ENCODE data around the gene UBE2H. TPM values are rescaled to one million over a fixed set of nuclear protein-coding genes. Genes with fewer than 3 reads are reported as not detected.

UBE2H gene
- total and polyA plus RNA-seq, 2 donors: 23.2 to 31.8 TPM

DNA sequence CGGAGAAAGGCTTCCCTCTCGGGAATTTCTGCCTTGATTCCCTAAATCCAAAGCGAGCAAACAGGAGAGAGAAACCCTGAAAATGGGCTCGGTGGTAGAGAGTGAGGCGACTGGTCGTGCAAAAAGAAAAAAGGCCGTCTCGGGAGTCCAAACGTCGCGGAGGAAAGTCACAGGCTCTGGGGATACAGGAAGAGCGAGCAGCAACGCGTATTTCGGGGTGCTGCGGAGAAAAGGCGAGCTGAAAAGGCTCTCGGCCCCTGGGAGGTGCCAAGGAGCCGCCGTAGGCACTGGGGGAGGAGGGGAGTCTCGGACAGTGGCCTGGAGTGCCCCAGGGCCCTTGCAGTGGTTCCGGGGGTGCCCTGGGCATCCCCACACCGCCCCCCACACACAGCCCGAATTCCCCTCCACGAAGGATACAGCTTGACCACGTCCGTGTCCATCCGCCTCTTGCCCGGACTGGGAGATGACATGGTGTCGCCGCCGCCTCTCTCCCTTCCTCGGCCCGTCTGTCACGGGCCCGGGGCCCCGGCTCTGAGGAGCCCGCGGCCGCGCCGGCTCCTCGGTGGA lies 591 bp downstream of the UBE2H start:
- H3K36me3 ChIP-seq (ENCODE audit: control insufficient read depth in 2 of 2, insufficient read depth in 2 of 2, low read length in 1 of 2): no peaks in the 10 kb centered on the region
- peaks cover 16 to 38% of the 10 kb centered on the region in 2 donors for H3K4me1 ChIP-seq (ENCODE audit: control insufficient read depth in 2 of 2, insufficient read depth in 2 of 2, low read length in 2 of 2)
- peak overlapping the region; percentile 84 to 95 for H3K27ac ChIP-seq (ENCODE audit: low read depth in 1 of 2, low read length in 1 of 2)
- no peaks in the 10 kb centered on the region for H3K27me3 ChIP-seq (ENCODE audit: control insufficient read depth in 2 of 2, insufficient read depth in 1 of 2, low read length in 1 of 2)
- DNase-seq (ENCODE audit: low read depth in 6 of 9, low spot score in 9 of 9): peak in 4 of 9 donors; percentile 15 to 32 (median 28)
- under 1% methylated on average over 43 of the region's 43 CpGs for WGBS
- no peaks in the 10 kb centered on the region for H3K9me3 ChIP-seq (ENCODE audit: control insufficient read depth in 2 of 2, insufficient read depth in 1 of 2, low read length in 1 of 2)
- H3K4me3 ChIP-seq (ENCODE audit: low read length in 2 of 2): peak overlapping the region; percentile 92 to 97

DNA sequence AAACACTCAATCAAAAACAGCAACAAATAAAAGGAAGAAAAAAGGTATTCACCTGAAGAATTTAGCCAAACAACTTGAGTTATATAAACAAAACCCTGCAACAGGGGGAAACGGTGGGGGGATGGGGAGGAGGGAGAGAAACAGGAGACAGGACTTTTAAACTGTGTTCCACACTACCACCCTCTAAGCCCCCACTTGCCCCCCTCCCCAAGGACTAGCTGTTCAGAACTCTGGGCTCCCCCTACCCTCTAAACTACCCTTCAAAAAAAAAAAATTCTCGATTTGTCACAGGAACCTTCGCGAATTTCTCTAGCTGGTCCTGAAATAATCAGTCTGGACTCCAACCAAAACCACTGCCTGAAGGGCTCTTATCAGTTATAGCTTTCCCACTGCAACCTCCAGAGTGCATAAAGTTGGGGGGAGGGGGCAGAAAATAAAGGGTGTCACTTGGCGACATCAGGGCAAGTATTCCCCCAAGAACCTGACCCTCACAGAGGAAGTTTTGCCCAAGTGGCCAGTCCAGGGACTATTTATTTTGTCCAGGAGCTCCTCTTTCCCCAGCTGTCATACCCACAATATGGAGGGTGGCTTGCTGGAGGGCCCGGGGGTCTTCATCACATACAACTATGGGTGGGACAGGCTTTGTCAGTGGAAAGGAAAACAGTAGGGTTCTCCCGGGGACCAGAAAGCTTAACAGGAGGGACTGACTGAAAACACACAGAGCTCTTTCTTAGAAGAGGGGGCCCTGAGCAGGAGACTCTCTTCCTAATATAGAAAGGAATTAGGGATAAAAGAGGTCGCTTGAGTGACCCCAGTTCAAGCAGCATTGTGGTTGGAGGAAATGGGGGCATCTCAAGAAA lies 1.3 kb downstream of the UBE2H start:
- WGBS: 3% methylated on average over 8 of the region's 8 CpGs
- Histone ChIP-seq H3K9me3 (ENCODE audit: control insufficient read depth in 2 of 2, insufficient read depth in 1 of 2, low read length in 1 of 2) (no peaks in the 10 kb centered on the region), H3K27ac (ENCODE audit: low read depth in 1 of 2, low read length in 1 of 2) (peak overlapping the region; percentile 84 to 95), H3K4me1 (ENCODE audit: control insufficient read depth in 2 of 2, insufficient read depth in 2 of 2, low read length in 2 of 2) (peaks cover 16 to 38% of the 10 kb centered on the region in 2 donors), H3K36me3 (ENCODE audit: control insufficient read depth in 2 of 2, insufficient read depth in 2 of 2, low read length in 1 of 2) (peaks cover 0 to 2% of the 10 kb centered on the region in 2 donors), H3K4me3 (ENCODE audit: low read length in 2 of 2) (peak overlapping the region; percentile 92 to 97), H3K27me3 (ENCODE audit: control insufficient read depth in 2 of 2, insufficient read depth in 1 of 2, low read length in 1 of 2) (no peaks in the 10 kb centered on the region)
- DNase-seq (ENCODE audit: low read depth in 6 of 9, low spot score in 9 of 9): peak in 6 of 9 donors; percentile 17 to 58 (median 32)

DNA sequence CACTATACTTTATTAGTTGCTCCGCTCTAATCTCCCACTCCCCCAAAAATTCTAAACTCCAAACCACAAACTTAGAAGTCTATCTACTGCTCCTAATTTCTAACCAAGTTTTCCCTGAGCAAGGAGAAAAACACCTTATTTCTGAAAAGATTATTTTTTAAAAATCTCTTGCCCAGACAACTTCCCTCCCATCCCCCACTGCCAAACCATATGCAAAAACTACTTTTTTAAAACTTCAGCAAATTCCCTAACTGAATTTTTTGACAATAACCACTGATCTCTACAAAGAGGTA lies 1.9 kb downstream of the UBE2H start:
- Histone ChIP-seq H3K4me3 (ENCODE audit: low read length in 2 of 2) (peak overlapping the region; percentile 92 to 97), H3K27me3 (ENCODE audit: control insufficient read depth in 2 of 2, insufficient read depth in 1 of 2, low read length in 1 of 2) (no peaks in the 10 kb centered on the region), H3K4me1 (ENCODE audit: control insufficient read depth in 2 of 2, insufficient read depth in 2 of 2, low read length in 2 of 2) (peaks cover 16 to 38% of the 10 kb centered on the region in 2 donors), H3K27ac (ENCODE audit: low read depth in 1 of 2, low read length in 1 of 2) (peak overlapping the region; percentile 62 to 95), H3K9me3 (ENCODE audit: control insufficient read depth in 2 of 2, insufficient read depth in 1 of 2, low read length in 1 of 2) (no peaks in the 10 kb centered on the region), H3K36me3 (ENCODE audit: control insufficient read depth in 2 of 2, insufficient read depth in 2 of 2, low read length in 1 of 2) (peaks cover 0 to 2% of the 10 kb centered on the region in 2 donors)
- peak in 1 of 9 donors; percentile 39 for DNase-seq (ENCODE audit: low read depth in 6 of 9, low spot score in 9 of 9)
- WGBS: 85% methylated on average over 1 of the region's 1 CpG

DNA sequence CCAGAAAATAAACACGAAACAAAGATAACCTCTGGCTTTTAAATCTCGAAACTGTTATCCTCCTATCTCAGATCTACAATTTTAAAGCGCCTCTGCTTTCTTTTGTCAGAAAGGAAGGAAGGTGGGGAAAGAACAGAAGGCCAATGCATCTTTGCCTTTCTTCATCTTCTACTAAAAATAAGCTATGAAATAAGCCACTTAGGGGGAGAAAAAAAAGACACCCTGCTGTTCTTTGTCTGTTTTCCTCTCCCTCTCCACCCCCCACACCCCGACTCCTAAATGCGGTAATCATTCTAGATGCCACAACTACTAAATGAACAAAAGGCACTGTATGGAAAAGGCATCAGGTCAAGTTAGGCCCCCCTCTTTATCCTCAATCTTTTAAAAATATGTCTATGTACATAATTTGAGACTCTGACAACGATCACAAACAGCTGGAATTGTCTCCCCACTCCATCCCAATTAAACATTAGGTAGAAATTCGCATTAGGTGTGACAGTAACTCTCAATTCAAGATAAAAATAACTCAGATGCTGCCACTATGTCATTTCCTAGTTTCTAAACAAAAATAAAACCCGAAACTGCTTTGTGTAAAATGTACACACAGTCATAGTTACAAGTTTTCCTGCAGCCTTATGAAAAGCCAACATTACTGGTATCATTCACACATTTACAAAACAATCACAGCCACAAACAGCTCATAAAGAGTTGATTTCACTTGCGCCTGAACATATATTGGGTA lies 2.4 kb downstream of the UBE2H start:
- H3K4me1 ChIP-seq (ENCODE audit: control insufficient read depth in 2 of 2, insufficient read depth in 2 of 2, low read length in 2 of 2): peaks cover 16 to 38% of the 10 kb centered on the region in 2 donors
- WGBS: 28% methylated on average over 9 of the region's 9 CpGs

DNA sequence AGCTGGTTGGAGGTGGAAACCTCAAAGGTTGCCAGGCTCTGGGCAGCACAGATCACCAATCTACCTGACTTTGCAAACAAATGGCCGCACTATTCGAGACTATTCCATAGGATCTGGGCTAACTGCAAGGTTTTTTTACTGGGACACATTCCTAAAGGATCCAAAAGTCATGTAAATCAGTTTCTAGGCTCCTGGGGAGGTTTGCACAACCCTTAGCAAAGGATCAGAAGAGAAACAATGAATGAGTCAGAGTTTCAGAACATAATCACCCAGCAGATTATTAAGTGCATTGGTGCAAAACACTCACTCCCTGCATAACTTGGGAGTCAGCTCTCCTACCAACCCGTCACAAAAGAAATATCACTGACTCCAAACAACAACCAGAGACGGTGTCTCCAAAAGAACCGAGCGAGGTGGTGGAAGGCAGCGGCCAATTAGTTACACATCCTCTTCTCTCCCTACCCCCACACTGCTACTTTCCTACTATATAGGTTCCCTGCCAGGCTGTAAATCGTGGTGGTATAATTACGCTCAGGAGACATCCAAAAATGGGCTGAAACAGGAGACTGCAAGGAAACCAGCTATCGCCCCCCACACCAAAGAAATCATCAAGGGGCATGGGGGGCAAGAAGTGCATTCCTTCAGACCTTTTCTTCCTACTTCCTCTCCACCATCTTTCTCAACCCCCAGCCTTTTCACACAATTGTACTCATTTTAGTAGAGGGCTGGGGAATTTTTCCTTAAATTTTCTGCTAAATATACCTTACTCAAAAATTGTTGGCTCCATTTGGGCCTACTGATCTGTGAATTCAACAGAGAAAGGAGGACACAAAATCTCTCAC lies 3.2 kb downstream of the UBE2H start:
- DNase-seq (ENCODE audit: low read depth in 6 of 9, low spot score in 9 of 9): peak in 6 of 9 donors; percentile 15 to 61 (median 29)
- Histone ChIP-seq H3K4me1 (ENCODE audit: control insufficient read depth in 2 of 2, insufficient read depth in 2 of 2, low read length in 2 of 2) (peaks cover 16 to 38% of the 10 kb centered on the region in 2 donors), H3K27me3 (ENCODE audit: control insufficient read depth in 2 of 2, insufficient read depth in 1 of 2, low read length in 1 of 2) (no peaks in the 10 kb centered on the region), H3K9me3 (ENCODE audit: control insufficient read depth in 2 of 2, insufficient read depth in 1 of 2, low read length in 1 of 2) (no peaks in the 10 kb centered on the region), H3K4me3 (ENCODE audit: low read length in 2 of 2) (peak overlapping the region; percentile 92 to 97), H3K27ac (ENCODE audit: low read depth in 1 of 2, low read length in 1 of 2) (peak overlapping the region; percentile 88 to 95), H3K36me3 (ENCODE audit: control insufficient read depth in 2 of 2, insufficient read depth in 2 of 2, low read length in 1 of 2) (peaks cover 0 to 2% of the 10 kb centered on the region in 2 donors)
- 53% methylated on average over 10 of the region's 10 CpGs for WGBS

More for the DNA sequence above, 2.4 kb downstream of the UBE2H start:
- Histone ChIP-seq H3K4me3 (ENCODE audit: low read length in 2 of 2) (peak overlapping the region; percentile 92 to 97), H3K9me3 (ENCODE audit: control insufficient read depth in 2 of 2, insufficient read depth in 1 of 2, low read length in 1 of 2) (no peaks in the 10 kb centered on the region), H3K27ac (ENCODE audit: low read depth in 1 of 2, low read length in 1 of 2) (peak overlapping the region; percentile 88 to 95), H3K27me3 (ENCODE audit: control insufficient read depth in 2 of 2, insufficient read depth in 1 of 2, low read length in 1 of 2) (no peaks in the 10 kb centered on the region), H3K36me3 (ENCODE audit: control insufficient read depth in 2 of 2, insufficient read depth in 2 of 2, low read length in 1 of 2) (peaks cover 0 to 2% of the 10 kb centered on the region in 2 donors)
- peak in 7 of 9 donors; percentile 17 to 67 (median 35) for DNase-seq (ENCODE audit: low read depth in 6 of 9, low spot score in 9 of 9)

DNA sequence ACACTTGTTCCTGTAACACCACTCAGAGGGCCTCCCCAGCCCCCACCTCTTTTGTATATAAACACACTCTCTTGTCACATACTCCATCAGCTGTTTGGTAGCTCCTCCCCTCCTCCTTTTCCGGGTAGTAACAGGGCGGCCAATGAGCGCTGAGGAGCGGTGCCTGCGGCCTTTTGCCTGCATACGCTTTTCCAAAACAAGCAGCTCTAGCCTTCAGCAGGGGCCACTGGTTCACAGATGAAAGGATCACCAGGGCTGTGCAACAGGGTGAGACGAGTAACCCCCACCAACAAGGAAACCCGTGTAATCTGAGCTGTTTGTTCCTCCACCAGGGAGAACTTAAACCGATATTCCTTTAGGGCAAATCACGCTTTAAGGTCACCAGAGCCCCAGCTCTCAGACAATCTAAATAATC lies 3.9 kb downstream of the UBE2H start:
- H3K4me1 ChIP-seq (ENCODE audit: control insufficient read depth in 2 of 2, insufficient read depth in 2 of 2, low read length in 2 of 2): peaks cover 16 to 38% of the 10 kb centered on the region in 2 donors
- H3K27ac ChIP-seq (ENCODE audit: low read depth in 1 of 2, low read length in 1 of 2): peak overlapping the region; percentile 88 to 95
- H3K36me3 ChIP-seq (ENCODE audit: control insufficient read depth in 2 of 2, insufficient read depth in 2 of 2, low read length in 1 of 2): peaks cover 0 to 2% of the 10 kb centered on the region in 2 donors
- H3K9me3 ChIP-seq (ENCODE audit: control insufficient read depth in 2 of 2, insufficient read depth in 1 of 2, low read length in 1 of 2): no peaks in the 10 kb centered on the region
- no peaks in the 10 kb centered on the region for H3K27me3 ChIP-seq (ENCODE audit: control insufficient read depth in 2 of 2, insufficient read depth in 1 of 2, low read length in 1 of 2)
- 7% methylated on average over 10 of the region's 10 CpGs for WGBS
- DNase-seq (ENCODE audit: low read depth in 6 of 9, low spot score in 9 of 9): peak; percentile 75 to 95 (median 89)
- H3K4me3 ChIP-seq (ENCODE audit: low read length in 2 of 2): peak overlapping the region; percentile 92 to 97

DNA sequence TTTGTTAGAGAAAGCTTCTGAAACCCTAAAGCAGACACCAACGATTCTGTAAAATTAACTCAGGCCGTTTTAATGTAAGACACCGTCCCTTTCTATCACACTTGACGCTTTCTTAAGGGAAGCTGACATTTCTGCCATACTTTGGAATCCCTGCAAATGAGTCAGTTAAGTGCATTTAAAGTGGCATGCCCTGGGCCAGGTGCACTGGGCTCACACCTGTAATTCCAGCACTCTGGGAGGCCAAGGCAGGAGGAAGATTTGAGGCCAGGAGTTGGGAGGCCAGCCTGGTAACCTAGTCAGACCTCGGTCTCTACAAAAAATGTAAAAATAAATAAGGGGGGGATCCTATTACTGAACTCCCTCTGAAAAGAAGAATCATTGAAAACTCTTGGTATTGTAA lies 4.4 kb downstream of the UBE2H start:
- H3K27me3 ChIP-seq (ENCODE audit: control insufficient read depth in 2 of 2, insufficient read depth in 1 of 2, low read length in 1 of 2): no peaks in the 10 kb centered on the region
- peak overlapping the region; percentile 62 to 95 for H3K27ac ChIP-seq (ENCODE audit: low read depth in 1 of 2, low read length in 1 of 2)
- H3K9me3 ChIP-seq (ENCODE audit: control insufficient read depth in 2 of 2, insufficient read depth in 1 of 2, low read length in 1 of 2): no peaks in the 10 kb centered on the region
- no peak for DNase-seq (ENCODE audit: low read depth in 6 of 9, low spot score in 9 of 9)
- no peak overlapping the region for H3K4me3 ChIP-seq (ENCODE audit: low read length in 2 of 2)
- peaks cover 16 to 37% of the 10 kb centered on the region in 2 donors for H3K4me1 ChIP-seq (ENCODE audit: control insufficient read depth in 2 of 2, insufficient read depth in 2 of 2, low read length in 2 of 2)
- H3K36me3 ChIP-seq (ENCODE audit: control insufficient read depth in 2 of 2, insufficient read depth in 2 of 2, low read length in 1 of 2): peaks cover 0 to 3% of the 10 kb centered on the region in 2 donors
- WGBS: 94% methylated on average over 5 of the region's 5 CpGs

DNA sequence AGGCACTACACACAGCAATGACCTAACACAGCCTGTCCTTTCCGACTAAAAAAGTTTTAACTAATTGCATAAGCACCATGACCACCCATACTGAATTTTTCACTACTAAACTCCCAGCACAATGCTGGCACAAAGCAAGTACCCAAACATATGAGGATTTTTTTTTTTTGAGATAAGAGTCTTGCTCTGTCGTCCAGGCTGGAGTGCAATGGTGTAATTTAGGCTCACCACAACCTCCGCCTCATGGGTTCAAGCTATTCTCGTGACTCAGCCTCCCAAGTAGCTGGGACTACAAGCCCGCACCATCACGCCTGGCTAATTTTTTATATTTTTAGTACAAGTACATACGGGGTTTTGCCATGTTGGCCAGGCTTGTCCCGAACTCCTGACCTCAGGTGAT lies 5.1 kb downstream of the UBE2H start:
- Histone ChIP-seq H3K4me1 (ENCODE audit: control insufficient read depth in 2 of 2, insufficient read depth in 2 of 2, low read length in 2 of 2) (peaks cover 16 to 32% of the 10 kb centered on the region in 2 donors), H3K27me3 (ENCODE audit: control insufficient read depth in 2 of 2, insufficient read depth in 1 of 2, low read length in 1 of 2) (no peaks in the 10 kb centered on the region), H3K9me3 (ENCODE audit: control insufficient read depth in 2 of 2, insufficient read depth in 1 of 2, low read length in 1 of 2) (no peaks in the 10 kb centered on the region), H3K4me3 (ENCODE audit: low read length in 2 of 2) (no peak overlapping the region), H3K27ac (ENCODE audit: low read depth in 1 of 2, low read length in 1 of 2) (no peak overlapping the region), H3K36me3 (ENCODE audit: control insufficient read depth in 2 of 2, insufficient read depth in 2 of 2, low read length in 1 of 2) (peaks cover 0 to 8% of the 10 kb centered on the region in 2 donors)
- DNase-seq (ENCODE audit: low read depth in 6 of 9, low spot score in 9 of 9): no peak
- WGBS: 97% methylated on average over 8 of the region's 8 CpGs

Measured in thymus (tissue), 11 donors.